Measurements from ENCODE around the gene SOX1. TPM values are rescaled to one million over a fixed set of nuclear protein-coding genes. Genes with fewer than 3 reads are reported as not detected.

SOX1 gene
- total and polyA plus RNA-seq, 9 donors, result not detected

DNA sequence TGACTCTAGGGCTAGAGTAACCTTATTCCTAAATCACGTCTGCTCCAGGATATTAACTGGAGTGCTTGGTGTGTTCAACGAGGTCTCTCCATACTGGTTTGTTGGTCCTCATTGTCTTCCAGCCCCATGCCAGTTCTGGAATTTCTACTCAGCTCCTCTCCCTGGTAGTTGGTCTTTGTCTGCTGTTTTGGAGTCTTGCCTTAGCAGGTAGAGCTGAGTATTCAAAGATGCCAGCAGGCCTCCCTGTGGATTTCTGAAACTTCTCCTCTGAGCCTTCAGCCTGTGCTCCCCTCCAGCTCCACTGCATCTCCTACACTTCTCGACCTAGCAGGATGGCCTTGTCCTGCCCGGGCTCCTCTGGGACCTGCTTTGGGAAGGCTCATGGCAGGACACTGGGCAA lies 25.5 kb downstream of the SOX1 start:
- no peak overlapping the region for H3K27ac ChIP-seq
- H3K4me1 ChIP-seq (ENCODE audit: insufficient read depth), result no peaks in the 10 kb centered on the region
- intact Hi-C loops (cut with DNase I), result no loop called here
- H3K36me3 ChIP-seq, result no peaks in the 10 kb centered on the region
- 57 to 68% (median 64%) methylated on average over 4 of the region's 4 CpGs for WGBS, 3 donors
- no peaks in the 10 kb centered on the region for H3K9me3 ChIP-seq
- TF ChIP-seq, protein P1, sequence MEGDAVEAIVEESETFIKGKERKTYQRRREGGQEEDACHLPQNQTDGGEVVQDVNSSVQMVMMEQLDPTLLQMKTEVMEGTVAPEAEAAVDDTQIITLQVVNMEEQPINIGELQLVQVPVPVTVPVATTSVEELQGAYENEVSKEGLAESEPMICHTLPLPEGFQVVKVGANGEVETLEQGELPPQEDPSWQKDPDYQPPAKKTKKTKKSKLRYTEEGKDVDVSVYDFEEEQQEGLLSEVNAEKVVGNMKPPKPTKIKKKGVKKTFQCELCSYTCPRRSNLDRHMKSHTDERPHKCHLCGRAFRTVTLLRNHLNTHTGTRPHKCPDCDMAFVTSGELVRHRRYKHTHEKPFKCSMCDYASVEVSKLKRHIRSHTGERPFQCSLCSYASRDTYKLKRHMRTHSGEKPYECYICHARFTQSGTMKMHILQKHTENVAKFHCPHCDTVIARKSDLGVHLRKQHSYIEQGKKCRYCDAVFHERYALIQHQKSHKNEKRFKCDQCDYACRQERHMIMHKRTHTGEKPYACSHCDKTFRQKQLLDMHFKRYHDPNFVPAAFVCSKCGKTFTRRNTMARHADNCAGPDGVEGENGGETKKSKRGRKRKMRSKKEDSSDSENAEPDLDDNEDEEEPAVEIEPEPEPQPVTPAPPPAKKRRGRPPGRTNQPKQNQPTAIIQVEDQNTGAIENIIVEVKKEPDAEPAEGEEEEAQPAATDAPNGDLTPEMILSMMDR (IDR thresholded peaks at IDR 0.05), result no peak
- TF ChIP-seq POLR2A (IDR thresholded peaks at IDR 0.05), result no peak
- no peak for TF ChIP-seq EP300 (IDR thresholded peaks at IDR 0.05)
- H3K4me3 ChIP-seq, result no peak overlapping the region
- H3K27me3 ChIP-seq, result no peaks in the 10 kb centered on the region
- DNase-seq, result no peak

DNA sequence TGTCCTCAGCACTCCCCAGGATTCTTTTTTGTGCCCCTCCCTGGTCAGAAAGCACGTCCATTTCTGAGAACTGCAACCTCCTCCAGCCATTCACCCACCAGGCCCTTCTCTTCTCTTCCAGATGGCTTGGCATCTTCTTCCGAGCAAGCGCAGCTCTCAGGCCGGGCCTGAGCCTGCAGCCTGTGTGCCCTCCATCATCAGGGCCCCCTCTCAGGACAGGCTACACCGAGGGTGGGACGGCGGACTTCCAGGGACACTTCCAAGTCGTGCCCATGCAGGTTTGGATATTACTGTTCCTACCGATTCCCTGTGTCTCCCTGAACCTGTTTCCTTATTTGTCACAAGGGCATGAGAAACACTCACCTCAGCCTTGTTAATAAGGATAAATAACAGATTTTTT lies 28.4 kb downstream of the SOX1 start:
- Histone ChIP-seq H3K36me3 (no peaks in the 10 kb centered on the region), H3K4me1 (ENCODE audit: insufficient read depth) (no peaks in the 10 kb centered on the region), H3K4me3 (no peak overlapping the region), H3K27ac (no peak overlapping the region), H3K9me3 (no peaks in the 10 kb centered on the region), H3K27me3 (no peaks in the 10 kb centered on the region)
- TF ChIP-seq EP300 (IDR thresholded peaks at IDR 0.05) (no peak), POLR2A (IDR thresholded peaks at IDR 0.05) (no peak)
- TF ChIP-seq, protein P1 (IDR thresholded peaks at IDR 0.05), result no peak
- WGBS, 3 donors, result 74 to 80% (median 76%) methylated on average over 9 of the region's 9 CpGs
- no peak for DNase-seq
- intact Hi-C loops (cut with DNase I), result no loop called here

DNA sequence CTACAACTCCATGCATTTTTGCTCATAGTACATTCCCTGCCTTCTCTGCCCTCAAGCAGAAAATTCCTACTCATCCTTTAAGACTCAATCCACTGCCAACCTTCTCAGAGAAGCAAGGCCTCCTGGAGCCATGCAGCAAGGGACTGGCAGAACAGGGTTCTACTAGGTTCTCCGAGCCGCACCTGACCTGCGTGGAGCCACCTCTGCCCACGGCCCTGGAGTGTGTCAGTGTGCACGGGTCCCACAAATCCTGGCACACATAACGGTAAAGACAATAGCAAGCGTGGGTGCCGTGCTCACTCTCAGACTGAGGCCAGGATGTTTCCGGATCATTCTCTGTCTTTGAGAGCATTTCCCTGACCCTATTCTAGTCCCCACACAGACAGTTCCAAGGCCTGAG lies 30.0 kb downstream of the SOX1 start:
- WGBS, 3 donors, result 87 to 94% (median 91%) methylated on average over 9 of the region's 9 CpGs
- Histone ChIP-seq H3K4me3 (no peak overlapping the region), H3K36me3 (no peaks in the 10 kb centered on the region), H3K27ac (no peak overlapping the region), H3K9me3 (no peaks in the 10 kb centered on the region), H3K27me3 (no peaks in the 10 kb centered on the region), H3K4me1 (ENCODE audit: insufficient read depth) (no peaks in the 10 kb centered on the region)
- intact Hi-C loops (cut with DNase I), result no loop called here
- DNase-seq, result no peak
- no peak for TF ChIP-seq POLR2A (IDR thresholded peaks at IDR 0.05)
- TF ChIP-seq EP300 (IDR thresholded peaks at IDR 0.05), result no peak
- TF ChIP-seq, protein P1 (IDR thresholded peaks at IDR 0.05), result no peak

DNA sequence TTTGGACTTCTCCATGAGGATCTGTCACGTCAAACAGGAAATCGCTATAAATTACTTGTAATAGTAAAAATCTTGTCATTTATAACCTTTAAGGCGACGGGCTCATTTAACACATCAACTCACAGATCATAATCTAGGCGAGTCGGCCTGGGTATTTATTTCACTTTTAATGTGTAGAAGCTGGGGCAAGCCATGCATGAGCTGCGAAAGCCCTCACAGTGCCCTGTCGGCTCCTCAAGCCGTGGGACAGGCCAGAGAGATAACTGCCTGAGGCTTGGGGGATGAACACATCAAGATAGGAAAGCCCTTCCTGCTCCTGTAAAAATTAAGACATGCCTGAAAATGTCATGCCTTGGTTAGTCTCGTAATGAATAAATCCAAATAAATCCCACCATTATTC lies 30.8 kb downstream of the SOX1 start:
- WGBS, 3 donors, result 48 to 60% (median 54%) methylated on average over 10 of the region's 10 CpGs
- H3K4me1 ChIP-seq (ENCODE audit: insufficient read depth), result no peaks in the 10 kb centered on the region

More for the DNA sequence above, 30.8 kb downstream of the SOX1 start:
- Histone ChIP-seq H3K27me3 (no peaks in the 10 kb centered on the region), H3K27ac (no peak overlapping the region), H3K36me3 (no peaks in the 10 kb centered on the region), H3K4me3 (no peak overlapping the region), H3K9me3 (no peaks in the 10 kb centered on the region)
- TF ChIP-seq EP300 (IDR thresholded peaks at IDR 0.05) (no peak), POLR2A (IDR thresholded peaks at IDR 0.05) (no peak)
- TF ChIP-seq, protein P1 (IDR thresholded peaks at IDR 0.05), result no peak
- DNase-seq, result no peak
- intact Hi-C loops (cut with DNase I), result no loop called here

Measured in ovary (tissue), 9 donors.